Measurements from ENCODE around the gene NXPH1.

DNA sequence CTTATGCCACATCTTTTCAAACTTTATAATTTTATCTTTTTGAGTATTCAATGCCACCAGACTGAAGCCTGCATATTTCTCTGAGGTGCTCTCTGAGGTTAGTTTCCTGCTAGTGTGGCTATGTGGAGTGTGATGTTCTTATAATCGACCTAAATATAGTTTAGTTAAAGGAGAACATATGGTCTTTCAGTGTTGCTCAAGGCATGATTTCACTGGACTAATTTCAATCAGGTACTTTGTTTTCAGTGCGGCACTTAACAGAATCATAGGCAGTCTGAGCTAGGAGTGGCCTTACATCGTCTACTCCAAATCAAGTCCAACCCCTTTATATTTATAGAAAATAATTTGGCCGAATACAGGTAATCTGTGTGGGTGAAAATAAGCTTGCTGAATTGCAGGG is 134.2 kb downstream of the NXPH1 start:
- no peak for TF ChIP-seq RELA (CRISPR knock-in tag; IDR thresholded peaks at IDR 0.05; ENCODE audit: borderline replicate concordance)
- TF ChIP-seq, protein P1, sequence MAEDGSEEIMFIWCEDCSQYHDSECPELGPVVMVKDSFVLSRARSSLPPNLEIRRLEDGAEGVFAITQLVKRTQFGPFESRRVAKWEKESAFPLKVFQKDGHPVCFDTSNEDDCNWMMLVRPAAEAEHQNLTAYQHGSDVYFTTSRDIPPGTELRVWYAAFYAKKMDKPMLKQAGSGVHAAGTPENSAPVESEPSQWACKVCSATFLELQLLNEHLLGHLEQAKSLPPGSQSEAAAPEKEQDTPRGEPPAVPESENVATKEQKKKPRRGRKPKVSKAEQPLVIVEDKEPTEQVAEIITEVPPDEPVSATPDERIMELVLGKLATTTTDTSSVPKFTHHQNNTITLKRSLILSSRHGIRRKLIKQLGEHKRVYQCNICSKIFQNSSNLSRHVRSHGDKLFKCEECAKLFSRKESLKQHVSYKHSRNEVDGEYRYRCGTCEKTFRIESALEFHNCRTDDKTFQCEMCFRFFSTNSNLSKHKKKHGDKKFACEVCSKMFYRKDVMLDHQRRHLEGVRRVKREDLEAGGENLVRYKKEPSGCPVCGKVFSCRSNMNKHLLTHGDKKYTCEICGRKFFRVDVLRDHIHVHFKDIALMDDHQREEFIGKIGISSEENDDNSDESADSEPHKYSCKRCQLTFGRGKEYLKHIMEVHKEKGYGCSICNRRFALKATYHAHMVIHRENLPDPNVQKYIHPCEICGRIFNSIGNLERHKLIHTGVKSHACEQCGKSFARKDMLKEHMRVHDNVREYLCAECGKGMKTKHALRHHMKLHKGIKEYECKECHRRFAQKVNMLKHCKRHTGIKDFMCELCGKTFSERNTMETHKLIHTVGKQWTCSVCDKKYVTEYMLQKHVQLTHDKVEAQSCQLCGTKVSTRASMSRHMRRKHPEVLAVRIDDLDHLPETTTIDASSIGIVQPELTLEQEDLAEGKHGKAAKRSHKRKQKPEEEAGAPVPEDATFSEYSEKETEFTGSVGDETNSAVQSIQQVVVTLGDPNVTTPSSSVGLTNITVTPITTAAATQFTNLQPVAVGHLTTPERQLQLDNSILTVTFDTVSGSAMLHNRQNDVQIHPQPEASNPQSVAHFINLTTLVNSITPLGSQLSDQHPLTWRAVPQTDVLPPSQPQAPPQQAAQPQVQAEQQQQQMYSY (CRISPR knock-in tag; IDR thresholded peaks at IDR 0.05), result no peak
- TF ChIP-seq TEAD4 (CRISPR knock-in tag; IDR thresholded peaks at IDR 0.05), result no peak
- TF ChIP-seq, protein P2, sequence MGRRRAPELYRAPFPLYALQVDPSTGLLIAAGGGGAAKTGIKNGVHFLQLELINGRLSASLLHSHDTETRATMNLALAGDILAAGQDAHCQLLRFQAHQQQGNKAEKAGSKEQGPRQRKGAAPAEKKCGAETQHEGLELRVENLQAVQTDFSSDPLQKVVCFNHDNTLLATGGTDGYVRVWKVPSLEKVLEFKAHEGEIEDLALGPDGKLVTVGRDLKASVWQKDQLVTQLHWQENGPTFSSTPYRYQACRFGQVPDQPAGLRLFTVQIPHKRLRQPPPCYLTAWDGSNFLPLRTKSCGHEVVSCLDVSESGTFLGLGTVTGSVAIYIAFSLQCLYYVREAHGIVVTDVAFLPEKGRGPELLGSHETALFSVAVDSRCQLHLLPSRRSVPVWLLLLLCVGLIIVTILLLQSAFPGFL (CRISPR knock-in tag; IDR thresholded peaks at IDR 0.05; ENCODE audit: borderline replicate concordance), result no peak
- no peak for TF ChIP-seq KAT7 (CRISPR knock-in tag; IDR thresholded peaks at IDR 0.05; ENCODE audit: borderline replicate concordance)
- TF ChIP-seq, protein P3, sequence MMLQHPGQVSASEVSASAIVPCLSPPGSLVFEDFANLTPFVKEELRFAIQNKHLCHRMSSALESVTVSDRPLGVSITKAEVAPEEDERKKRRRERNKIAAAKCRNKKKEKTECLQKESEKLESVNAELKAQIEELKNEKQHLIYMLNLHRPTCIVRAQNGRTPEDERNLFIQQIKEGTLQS (CRISPR knock-in tag; conservative IDR thresholded peaks at IDR 0.05), result no peak
- TF ChIP-seq, protein P4, sequence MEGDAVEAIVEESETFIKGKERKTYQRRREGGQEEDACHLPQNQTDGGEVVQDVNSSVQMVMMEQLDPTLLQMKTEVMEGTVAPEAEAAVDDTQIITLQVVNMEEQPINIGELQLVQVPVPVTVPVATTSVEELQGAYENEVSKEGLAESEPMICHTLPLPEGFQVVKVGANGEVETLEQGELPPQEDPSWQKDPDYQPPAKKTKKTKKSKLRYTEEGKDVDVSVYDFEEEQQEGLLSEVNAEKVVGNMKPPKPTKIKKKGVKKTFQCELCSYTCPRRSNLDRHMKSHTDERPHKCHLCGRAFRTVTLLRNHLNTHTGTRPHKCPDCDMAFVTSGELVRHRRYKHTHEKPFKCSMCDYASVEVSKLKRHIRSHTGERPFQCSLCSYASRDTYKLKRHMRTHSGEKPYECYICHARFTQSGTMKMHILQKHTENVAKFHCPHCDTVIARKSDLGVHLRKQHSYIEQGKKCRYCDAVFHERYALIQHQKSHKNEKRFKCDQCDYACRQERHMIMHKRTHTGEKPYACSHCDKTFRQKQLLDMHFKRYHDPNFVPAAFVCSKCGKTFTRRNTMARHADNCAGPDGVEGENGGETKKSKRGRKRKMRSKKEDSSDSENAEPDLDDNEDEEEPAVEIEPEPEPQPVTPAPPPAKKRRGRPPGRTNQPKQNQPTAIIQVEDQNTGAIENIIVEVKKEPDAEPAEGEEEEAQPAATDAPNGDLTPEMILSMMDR (IDR thresholded peaks at IDR 0.05), result no peak
- no peak for TF ChIP-seq ESRRA (CRISPR knock-in tag; IDR thresholded peaks at IDR 0.05; ENCODE audit: borderline replicate concordance)
- no peak for TF ChIP-seq CBFB (CRISPR knock-in tag; IDR thresholded peaks at IDR 0.05; ENCODE audit: low read depth)
- TF ChIP-seq, protein P5, sequence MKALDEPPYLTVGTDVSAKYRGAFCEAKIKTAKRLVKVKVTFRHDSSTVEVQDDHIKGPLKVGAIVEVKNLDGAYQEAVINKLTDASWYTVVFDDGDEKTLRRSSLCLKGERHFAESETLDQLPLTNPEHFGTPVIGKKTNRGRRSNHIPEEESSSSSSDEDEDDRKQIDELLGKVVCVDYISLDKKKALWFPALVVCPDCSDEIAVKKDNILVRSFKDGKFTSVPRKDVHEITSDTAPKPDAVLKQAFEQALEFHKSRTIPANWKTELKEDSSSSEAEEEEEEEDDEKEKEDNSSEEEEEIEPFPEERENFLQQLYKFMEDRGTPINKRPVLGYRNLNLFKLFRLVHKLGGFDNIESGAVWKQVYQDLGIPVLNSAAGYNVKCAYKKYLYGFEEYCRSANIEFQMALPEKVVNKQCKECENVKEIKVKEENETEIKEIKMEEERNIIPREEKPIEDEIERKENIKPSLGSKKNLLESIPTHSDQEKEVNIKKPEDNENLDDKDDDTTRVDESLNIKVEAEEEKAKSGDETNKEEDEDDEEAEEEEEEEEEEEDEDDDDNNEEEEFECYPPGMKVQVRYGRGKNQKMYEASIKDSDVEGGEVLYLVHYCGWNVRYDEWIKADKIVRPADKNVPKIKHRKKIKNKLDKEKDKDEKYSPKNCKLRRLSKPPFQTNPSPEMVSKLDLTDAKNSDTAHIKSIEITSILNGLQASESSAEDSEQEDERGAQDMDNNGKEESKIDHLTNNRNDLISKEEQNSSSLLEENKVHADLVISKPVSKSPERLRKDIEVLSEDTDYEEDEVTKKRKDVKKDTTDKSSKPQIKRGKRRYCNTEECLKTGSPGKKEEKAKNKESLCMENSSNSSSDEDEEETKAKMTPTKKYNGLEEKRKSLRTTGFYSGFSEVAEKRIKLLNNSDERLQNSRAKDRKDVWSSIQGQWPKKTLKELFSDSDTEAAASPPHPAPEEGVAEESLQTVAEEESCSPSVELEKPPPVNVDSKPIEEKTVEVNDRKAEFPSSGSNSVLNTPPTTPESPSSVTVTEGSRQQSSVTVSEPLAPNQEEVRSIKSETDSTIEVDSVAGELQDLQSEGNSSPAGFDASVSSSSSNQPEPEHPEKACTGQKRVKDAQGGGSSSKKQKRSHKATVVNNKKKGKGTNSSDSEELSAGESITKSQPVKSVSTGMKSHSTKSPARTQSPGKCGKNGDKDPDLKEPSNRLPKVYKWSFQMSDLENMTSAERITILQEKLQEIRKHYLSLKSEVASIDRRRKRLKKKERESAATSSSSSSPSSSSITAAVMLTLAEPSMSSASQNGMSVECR (CRISPR knock-in tag; IDR thresholded peaks at IDR 0.05; ENCODE audit: borderline replicate concordance), result no peak
- TF ChIP-seq, protein P6, sequence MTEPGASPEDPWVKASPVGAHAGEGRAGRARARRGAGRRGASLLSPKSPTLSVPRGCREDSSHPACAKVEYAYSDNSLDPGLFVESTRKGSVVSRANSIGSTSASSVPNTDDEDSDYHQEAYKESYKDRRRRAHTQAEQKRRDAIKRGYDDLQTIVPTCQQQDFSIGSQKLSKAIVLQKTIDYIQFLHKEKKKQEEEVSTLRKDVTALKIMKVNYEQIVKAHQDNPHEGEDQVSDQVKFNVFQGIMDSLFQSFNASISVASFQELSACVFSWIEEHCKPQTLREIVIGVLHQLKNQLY (CRISPR knock-in tag; IDR thresholded peaks at IDR 0.05), result no peak
- TF ChIP-seq, protein P7, sequence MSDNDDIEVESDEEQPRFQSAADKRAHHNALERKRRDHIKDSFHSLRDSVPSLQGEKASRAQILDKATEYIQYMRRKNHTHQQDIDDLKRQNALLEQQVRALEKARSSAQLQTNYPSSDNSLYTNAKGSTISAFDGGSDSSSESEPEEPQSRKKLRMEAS (CRISPR knock-in tag; IDR thresholded peaks at IDR 0.05), result no peak

Data from WTC11 (cell line).